NCI-H345 (cell line): ENCODE data around the gene ZNF532.
A peak's percentile ranks its signal among the peaks of the same experiment; 100 is the strongest.

Experiments used
- DNase-seq: peaks from one replicate; lab custom pipeline; 2025; lab: John Stamatoyannopoulos, UW

ZNF532 gene

DNA sequence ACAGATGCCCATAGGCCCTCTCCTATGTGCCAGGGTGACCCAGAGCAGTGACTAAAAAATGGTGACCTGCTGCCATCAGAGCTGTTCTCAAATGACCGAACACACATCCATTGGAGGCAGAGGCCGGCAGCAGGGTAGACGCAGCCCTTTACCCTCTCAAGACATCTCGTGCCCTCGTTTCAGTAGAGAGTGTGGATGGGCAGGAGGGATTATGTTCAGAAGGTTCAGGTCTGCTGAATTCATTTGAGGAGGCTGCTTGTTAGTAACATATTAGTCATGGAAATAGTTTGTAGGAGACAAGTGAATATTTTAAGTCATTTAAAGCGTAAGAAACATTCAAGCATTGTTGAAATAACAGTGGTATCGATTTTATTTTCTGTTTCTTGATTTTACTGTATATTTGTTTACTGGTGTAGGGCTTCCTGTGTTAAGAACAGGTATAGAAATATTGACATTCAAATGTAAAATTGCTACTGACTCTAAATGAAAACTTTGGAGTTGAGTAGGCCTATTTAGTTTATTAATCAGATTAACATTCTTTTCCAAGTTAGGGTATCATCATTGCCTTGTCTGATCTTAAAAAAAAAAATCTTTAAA, 82.6 kb downstream of the ZNF532 start:
- no peak for DNase-seq

DNA sequence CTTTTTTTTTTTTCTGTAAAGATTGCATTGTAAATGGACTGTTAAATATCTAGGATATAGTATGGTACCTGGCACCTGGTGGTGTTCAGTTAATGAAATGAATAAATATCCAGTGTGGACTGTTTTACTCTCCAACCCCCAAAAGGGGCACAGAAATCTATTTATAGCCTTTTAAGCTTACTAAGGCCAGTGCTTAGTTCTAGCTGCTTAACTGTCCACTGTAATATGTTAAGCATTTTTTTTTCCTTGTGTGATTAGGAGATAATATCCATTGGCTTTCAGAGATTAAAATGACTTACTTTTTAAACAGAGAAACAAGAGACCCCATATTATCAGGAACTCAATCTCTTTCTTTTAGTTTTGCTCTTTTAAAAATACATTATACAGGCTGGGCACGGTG, 84.4 kb downstream of the ZNF532 start:
- DNase-seq, result no peak

DNA sequence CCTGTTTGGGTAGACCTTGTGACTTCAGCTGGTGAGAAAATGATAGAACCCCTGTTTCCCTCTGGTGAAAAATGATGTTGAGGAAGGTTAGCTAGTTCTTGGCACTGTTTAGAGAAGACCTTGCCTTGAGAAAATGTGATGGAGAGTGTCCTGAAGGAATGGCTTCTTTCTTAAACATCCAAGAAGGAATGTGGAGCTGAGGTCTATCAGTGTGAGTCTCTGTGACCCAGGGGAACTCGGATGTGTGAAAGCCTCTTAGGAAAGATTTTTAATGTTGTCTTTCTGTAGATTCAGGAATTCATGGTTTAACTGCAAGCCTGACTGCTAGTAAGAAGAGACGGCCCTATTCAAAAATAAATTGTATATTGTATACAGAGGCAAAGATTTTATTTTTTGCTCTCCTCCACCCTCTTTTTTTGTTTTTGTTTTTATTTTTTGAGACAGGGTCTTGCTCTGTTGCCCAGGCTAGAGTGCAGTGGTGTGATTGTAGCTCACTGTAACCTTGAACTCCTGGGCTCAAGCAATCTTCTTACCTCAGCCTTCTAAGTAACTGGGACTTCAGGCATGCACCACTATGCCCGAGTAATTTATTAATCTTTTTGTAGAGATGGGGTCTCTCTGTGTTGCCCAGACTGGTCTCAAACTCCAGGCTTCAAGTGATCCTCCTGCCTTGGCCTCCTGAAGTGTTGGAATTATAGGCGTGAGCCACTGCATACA, 87.5 kb downstream of the ZNF532 start:
- DNase-seq, result no peak

DNA sequence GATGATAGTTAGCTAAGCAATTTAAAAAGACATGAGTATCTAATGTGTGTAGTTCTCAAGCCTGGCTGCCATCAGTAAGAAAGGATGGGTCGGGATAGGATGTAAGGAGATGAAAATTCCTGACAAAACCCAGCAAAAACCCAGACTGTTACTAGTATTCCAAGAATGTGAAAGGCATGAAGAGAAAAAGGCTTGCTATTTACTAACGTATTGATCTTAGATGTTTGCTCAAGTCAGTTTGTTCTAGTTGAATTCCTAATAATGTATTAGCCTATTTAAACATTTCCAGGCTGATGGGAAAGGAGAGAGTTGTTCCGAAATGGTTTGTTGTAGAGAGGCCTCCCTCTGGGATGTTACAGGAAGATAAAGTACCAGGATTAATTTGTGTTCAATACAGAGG, 88.2 kb downstream of the ZNF532 start:
- DNase-seq, result no peak

DNA sequence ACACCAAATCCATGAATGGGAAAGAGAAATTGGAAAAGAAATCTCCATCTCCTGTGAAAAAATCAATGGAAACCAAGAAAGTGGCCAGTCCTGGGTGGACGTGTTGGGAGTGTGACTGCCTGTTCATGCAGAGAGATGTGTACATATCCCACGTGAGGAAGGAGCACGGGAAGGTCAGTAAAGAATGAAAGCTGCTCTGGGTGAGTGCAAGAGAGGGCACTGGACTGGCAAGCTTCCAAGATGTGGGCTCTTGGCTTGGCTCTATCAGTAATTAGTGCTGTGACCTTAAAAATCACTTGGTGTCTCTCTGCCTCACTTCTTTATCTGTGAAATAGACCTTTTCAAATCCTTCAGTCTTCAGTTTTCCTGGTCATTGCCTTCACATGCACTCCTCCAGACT, 89.0 kb downstream of the ZNF532 start:
- peak; percentile 21 for DNase-seq

DNA sequence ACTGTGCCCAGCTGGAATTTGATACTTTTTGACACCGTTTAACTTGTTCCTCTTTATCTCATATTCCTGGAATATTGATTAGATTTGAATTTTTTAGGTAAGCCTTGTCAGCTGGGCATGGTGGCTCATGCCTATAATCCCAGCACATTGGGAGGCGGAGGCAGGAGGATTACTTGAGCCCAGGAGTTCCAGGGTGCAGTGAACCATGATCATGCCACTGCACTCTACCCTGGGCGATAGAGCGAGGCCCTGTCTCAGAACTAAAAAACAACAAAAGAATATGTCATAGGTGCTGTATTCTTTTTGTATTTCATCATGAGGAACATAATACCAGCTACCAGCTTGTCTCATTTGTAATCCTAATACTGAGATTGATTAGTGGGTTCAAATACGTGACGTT, 90.3 kb downstream of the ZNF532 start:
- DNase-seq, result no peak

DNA sequence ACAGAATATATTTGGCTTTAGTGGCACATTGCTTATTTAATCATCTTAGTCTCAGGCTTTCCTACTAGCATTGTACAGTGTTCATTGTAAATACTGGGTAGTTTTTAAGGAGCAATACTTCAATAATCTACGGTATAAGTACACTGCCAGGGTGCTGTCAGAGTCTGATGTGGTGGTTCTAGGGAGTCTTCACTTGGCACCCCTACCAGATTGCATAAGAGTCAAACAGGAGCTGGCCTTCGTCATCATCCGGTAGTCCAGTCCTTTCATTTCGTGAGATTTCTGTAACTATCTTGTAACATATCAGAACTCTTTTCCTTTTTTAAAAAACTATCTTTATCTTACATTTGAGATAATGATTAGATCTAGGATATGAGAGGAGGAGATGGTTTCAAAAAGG, 91.1 kb downstream of the ZNF532 start:
- no peak for DNase-seq

DNA sequence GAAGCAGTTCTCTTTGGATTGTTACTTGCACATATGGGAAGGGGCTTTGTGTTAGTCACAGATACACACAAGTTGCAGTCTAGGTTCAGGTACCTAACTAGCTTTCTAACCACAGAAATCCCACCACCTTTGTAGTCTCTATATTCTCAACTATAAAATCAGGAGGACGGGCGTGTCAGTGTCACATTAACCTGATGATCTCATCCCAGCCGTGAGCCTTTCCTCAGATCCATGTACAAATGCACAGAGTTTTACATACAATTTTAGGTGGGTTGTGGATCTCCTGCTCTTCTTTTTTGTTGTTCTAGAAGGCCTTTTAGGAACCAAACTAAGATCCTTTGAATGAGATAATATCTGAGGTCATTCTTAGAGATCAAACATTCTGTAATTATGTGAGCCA, 94.0 kb downstream of the ZNF532 start:
- DNase-seq, result no peak

DNA sequence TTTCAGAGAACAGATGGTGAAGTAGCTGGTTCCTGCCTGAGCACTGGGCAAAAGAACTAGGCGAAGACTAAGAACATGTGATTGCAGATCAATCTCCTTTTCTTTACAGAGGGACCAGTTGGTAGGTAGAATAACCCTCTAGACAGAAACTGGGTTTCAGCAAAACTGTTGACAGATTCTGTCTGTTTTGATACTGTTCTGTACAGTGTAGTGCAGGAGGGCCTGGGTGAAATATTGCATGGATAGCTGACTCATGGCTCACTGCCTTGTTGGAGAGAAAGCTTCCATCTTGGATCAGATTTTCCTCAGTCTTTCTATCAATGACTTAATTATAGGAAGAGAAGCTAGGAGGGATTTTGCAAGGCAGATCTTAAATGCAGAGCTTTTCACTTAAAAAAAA, 95.8 kb downstream of the ZNF532 start:
- DNase-seq, result no peak

DNA sequence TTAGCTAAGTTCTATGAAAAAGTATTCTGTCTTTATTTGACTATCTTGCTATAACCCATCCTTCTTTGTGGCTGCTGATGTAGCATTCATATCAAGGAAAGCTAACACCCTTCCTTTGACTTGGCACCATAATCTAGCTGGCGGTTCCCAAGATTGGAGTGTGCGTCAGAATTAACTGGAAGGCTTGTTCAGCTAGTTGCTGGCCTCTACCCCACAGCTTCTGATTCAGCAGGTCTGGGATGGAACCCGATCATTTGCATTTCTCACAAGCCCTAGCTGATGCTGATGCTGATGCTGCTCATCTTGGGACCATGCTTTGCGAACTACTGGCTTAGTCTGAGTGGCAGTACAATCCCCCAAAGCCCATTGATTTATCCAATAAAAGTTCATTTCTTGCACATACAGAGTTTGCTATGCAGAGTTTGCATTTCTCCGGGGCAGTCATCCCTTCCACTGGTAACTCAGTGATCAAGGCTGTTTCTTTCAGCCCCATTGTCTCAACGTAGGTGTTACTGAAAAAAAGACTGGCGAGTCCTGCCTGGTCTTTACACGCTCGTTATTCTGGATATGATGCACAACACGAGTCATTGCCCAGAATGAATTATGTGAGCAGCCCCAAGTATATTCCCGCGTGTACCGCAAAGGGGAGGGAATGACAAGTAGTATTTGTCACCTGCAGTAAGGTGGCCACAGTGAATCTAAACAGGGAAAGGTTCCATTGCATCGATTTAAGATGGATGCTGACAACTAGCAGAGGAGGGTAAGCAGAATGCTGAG, 96.5 kb downstream of the ZNF532 start:
- DNase-seq, result no peak

DNA sequence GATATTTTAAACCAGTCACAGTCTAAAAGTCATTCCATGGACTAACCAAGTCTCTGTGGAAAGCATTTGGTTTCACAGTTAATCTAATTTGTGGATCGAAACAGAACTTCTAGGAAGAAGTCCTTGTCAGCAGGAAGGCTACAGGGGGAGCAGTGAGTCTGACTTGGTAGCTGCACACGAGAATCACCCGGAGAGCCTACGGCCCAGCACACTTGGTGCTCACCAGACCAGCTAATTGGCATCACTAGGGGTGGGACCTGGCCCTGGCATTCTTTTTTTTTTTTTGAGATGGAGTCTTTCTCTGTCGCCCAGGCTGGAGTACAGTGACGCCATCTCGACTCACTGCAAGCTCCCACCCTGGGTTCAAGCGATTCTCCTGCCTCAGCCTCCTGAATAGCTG, 97.7 kb downstream of the ZNF532 start:
- DNase-seq, result no peak

DNA sequence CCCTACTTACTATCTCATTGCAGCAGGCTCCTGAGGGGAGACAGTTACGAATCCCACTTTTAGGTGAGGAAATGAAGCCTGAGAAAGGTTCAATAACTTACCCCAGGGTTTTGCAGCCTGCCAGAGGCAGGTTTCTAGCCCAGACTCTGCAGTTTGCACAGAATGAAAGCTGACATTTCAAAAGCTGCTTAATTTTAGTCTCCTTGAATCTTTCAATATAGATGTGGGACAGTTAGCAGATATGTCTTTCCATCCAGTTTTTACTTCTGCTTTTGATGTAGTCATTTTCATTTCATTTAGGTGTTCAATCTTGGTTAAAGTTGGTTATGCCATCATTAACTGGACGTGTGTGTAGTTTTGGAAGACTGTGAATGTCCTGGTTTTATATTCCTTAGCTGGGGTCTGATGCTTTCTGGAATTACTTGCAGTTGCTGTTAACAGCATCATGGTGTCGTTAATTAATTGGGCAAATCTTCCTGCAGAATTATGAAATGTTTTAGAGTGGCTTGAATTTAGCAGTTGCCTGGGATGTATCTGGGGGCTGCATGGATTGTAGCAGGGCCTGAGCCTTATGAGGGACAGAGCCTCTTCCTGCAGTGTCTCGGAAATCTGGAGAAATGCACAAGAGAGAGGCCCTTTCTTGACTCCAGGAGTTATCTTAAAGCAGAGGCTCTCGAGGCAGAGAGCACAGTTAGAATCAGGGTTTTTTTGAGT, 100.8 kb downstream of the ZNF532 start:
- DNase-seq, result no peak

DNA sequence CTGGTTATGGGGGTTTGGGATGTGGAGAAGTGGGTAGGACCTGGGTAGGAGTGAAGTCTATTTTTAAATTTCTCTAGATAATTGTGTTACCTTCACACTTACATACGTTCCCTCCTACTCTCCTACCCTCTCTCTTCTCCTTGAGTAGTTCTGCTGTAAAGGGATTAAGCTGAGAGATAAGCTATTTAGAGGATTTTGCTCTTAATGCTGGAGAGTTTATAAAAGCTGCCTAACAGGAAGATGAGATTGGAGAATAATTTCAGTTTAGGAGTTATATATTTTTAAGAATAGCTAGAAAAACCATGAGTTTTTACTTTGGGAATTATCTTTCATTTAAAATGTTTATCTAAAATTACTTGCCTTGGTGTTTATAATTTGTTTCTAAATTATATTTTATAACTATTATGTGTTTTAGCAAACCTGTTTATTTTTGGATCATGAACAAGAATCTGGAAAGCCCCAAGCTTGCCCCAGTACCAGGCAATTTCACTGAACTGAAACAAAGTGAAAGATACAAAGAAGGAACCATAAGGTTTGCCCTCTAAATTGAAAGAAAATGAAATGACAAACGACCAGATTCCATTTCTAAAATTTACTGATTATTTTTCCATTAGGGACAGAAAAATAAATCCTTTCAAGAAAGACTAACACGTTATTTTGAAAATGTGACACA, 101.5 kb downstream of the ZNF532 start:
- DNase-seq, result no peak

DNA sequence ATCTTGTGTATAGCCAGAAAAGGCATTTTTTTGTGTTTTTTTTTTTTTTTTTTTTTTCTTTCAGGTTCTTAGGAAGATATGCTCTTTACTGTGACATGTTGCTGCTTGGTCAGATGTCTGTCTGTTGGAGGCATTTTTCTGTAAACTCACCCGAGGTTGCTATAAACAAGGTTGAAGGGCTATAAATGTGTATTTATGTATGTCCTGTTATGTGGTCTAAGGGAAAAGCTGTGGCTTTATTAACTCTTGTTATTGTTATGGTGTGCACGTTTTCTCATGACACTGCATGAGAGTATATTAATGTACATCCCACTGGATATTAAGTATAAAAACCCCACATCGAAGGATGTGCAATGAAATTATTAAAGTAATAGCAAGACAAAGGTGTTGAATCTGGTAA, 102.0 kb downstream of the ZNF532 start:
- DNase-seq, result no peak

DNA sequence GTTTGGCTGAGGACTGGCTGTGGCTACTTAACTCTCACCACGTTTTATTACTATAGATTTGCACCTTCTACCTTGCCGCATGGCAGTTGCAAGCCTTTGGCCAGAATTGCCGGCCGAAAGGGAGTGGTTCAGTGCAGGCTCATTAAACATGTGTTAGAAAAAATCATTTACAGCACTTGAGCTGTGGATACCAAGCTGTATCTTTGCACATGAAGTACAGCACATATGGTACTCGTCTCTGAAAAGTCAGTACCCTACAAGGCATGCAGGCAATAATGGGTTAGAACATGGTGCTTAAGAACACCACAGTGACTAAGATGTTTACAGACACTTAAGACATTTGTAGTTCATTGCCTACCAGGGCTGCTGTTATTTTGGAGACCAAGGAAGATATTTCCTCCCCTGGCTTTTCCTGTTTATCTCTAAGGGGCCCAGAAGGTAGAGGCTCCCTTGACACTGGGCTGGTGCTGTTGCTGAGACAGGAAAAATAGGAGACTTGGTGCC, 103.1 kb downstream of the ZNF532 start:
- DNase-seq, result no peak

DNA sequence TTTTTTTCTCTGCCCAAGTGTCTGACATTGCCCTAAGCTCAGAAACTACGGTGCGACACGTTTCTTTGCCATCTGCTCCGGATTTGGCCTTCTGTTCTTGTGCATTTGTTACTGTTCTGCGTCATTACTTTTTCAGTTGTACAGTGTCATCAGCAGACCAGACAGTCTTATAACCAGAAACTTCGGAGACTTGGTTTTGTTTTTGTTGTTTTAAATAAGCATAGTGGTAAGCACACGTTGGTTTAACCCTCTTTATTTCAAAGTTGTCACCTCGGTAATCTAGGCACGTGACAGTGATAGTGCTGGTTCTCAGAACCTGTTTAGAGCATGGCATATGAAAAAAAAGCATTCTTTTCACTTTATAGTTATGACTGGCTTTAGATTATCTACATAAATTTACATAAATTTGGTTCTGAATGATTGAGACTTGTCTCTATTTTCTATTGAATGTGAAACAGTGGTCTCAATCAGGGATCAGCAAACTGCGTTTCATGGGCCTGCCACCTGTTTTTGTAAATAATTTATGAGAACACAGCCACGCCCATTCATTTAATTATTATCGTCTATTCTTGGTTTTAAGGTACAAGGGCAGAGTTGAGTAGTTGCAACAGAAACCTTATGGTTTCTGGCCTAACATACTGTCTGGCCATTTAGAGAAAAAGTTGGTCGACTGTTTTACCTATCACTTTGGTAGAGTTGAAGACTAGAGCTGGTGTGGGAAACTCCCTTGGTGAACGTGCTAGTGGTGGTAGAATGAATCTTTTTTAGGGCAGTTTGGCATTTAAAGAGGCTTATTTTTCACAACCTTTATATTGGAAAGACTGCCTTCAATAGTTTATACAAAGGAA, 106.5 kb downstream of the ZNF532 start:
- DNase-seq, result no peak

DNA sequence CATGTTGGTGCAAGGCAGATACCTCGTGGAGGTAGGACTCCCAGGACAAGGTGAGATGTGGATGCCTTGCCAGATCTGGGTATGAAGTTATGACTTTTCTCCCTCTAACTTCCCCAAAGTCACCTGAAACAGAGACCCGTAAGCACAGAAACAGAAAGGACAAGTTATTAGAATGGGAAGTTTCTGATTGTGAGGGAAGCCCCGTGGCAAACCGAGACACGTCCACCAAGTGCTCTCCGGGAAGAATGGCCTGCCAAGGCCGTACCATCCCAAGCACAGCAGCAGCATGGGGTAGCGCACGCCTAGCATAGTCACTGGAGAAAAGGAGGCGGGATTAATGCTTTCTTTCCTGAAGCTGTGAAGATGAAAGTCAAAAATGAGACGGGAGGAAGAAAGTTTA, 110.6 kb downstream of the ZNF532 start:
- DNase-seq, result no peak

DNA sequence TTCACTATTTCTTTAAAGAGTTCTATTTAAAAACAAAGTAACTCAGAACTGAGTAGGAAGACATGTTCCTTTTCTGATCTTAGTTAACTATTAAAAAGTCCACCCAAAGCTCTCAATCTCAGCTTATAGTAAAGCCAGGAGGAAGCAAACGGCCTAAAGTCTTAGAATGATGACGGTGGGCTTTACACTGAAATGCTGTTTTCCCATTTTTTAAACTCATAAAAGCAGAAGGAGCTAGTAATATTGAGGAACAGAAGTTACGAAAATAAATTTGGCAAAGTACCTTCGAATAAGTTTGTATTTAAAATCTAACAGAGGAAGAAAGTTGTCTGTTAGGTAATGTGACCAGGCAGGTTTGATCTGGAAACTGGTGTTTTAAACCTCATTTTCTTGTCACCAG, 111.1 kb downstream of the ZNF532 start:
- DNase-seq, result no peak

DNA sequence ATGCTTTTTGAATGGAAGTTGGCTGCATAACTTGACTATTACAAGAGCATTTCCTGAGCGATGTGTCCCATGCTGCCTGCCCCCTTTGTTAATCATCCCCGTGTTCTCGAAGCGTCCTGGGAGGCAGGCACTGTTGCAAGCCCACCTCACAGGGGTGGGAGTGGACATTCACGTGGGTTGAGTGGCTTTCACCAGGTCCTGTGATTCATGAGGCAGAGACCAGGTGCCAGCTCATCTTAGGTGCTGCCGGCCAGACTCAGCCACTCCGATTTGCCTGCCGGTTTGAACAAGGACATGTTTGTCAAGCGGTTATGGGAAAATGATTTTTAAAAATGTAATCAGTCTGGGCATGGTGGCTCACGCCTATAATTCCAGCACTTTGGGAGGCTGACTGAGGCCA, 112.5 kb downstream of the ZNF532 start:
- no peak for DNase-seq

DNA sequence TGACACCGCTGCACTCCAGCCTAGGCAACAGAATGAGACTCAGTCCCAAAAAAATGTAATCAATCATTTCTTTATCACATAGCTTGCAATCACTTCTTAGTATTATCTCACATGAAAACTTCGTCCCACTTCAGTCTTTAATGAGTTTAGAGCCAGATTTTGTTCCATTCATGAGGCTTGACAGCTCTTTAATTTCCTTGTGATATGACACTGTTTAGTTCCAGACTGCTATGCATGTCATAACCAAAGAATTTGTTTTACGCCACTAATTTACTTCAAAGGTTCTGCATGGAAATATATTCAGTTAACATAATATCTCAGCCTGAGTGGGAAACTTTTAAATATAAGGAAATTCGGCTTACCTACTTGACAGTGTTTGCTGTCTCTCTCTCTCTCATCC, 113.1 kb downstream of the ZNF532 start:
- no peak for DNase-seq

DNA sequence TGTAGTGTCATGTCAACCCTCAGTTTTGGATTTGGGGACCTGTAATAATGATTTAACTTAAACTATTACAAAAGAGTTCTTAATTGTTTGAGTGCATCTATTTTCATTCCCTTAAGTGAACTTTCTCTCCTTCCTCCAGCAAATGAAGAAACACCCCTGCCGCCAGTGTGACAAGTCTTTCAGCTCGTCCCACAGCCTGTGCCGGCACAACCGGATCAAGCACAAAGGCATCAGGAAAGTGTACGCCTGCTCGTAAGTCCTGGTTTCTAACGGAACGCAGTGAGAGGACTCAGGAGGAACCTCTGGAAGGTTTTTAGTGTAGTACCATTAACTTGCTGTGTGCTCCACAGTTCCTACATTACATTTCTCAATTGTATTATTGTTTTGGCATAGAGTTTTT, 114.2 kb downstream of the ZNF532 start:
- DNase-seq, result no peak
